Measurements from ENCODE around the gene NUDC. TPM values are rescaled to one million over a fixed set of nuclear protein-coding genes. Genes with fewer than 3 reads are reported as not detected.

Gene NUDC
- total and polyA plus RNA-seq, 10 donors, result 35.7 to 62.2 (median 49.1) TPM

DNA sequence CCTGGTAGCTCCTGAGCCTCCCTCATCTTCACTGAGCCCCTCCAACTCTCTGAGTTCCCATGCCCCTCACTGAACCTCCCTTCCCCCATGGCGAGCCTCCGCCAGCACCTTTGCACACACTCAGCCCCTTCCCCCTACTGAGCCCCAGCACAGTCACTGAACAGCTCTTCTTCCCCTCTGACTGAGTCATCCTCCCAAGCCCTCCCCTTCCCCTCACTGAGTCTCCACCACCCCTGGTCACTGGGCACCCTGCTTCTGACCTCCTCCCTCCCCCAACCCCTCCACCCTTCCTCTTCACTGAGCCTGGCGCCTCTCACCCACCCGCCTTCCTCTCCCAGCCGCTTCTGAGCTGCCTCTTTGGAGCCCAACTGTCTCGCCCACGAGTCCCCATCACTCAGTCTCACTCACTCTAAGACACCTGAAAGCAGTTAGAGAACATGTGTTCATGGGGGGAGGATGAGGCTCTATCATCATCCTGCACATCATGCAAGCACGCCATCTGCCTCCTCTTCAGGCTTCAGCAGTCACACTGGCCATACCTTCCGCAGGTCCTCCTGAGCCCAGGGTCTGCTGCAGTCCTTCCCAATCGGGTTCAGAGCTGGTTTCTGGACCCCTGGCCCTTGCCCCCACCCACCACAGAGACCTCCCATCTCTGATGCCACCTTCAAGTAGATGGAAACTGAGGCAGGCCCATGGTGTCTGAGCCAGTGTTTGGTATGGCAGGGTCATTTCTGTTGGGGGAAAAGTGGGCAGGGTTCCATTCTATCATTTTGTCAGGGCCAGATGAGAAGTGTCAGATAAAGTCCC lies 70.0 kb downstream of the NUDC start:
- intact Hi-C loops (cut with DNase I; ENCODE audit: low total_unique reads), result no loop called here
- TF ChIP-seq POLR2A (IDR thresholded peaks at IDR 0.05) (no peak), POLR2AphosphoS5 (IDR thresholded peaks at IDR 0.05) (no peak)
- TF ChIP-seq, protein P1, sequence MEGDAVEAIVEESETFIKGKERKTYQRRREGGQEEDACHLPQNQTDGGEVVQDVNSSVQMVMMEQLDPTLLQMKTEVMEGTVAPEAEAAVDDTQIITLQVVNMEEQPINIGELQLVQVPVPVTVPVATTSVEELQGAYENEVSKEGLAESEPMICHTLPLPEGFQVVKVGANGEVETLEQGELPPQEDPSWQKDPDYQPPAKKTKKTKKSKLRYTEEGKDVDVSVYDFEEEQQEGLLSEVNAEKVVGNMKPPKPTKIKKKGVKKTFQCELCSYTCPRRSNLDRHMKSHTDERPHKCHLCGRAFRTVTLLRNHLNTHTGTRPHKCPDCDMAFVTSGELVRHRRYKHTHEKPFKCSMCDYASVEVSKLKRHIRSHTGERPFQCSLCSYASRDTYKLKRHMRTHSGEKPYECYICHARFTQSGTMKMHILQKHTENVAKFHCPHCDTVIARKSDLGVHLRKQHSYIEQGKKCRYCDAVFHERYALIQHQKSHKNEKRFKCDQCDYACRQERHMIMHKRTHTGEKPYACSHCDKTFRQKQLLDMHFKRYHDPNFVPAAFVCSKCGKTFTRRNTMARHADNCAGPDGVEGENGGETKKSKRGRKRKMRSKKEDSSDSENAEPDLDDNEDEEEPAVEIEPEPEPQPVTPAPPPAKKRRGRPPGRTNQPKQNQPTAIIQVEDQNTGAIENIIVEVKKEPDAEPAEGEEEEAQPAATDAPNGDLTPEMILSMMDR (IDR thresholded peaks at IDR 0.05 in 8 of 11, conservative IDR thresholded peaks at IDR 0.05 in 3 of 11), result no peak
- no peak for DNase-seq
- no peaks in the 10 kb centered on the region for H3K9me3 ChIP-seq
- WGBS, 5 donors, result 32 to 42% (median 36%) methylated on average over 10 of the region's 10 CpGs
- H3K36me3 ChIP-seq, result no peaks in the 10 kb centered on the region
- peaks cover 0 to 79% (median 23%) of the 10 kb centered on the region in 7 donors for H3K27me3 ChIP-seq (replicated peaks in 1 of 7)
- no peak overlapping the region for H3K27ac ChIP-seq
- peaks cover 10 to 46% (median 28%) of the 10 kb centered on the region in 6 donors for H3K4me1 ChIP-seq
- no peak overlapping the region for H3K4me3 ChIP-seq

DNA sequence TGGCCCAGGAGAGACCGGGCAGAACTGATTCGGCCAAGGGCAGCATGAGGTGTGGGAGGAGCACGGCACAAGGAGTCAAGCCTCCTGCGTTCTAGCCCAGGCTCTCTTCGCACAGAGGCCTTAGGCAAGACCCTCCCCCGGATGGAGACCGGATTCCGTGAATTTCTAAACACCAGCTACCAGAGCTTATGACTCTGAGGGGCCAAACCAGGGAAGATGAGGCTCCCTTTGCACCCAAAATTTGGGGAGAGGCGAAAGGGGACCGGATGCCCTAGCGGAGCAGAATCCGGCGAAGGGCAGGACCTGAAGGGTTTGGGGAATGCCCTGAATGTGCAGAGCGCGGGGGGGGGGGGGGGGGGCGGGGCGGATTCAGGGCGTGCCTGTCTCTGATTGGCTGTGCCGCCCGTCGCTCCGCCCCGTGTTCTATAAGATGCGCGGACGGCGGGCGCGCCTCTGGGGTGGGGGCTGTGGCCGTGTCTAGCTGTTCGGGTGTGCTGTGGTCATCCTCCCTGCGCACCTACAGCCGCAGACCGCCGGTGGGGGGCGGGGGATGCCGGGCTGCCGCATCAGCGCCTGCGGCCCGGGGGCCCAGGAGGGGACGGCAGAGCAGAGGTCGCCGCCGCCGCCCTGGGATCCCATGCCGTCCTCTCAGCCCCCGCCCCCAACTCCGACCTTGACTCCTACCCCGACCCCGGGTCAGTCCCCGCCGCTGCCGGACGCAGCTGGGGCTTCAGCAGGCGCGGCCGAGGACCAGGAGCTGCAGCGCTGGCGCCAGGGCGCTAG lies 71.9 kb downstream of the NUDC start, which contains the start of gene TRNP1:
Gene TRNP1 (plus strand): TSS at position 456 of the 783 bp plus-strand sequence. CDS start 95 bp downstream, at position 551.
- WGBS, 5 donors, result 0 to 2% (median 1%) methylated on average over 13 to 60 of the region's 61 CpGs
- peak; percentile 87 for DNase-seq
- no peak for TF ChIP-seq POLR2A (IDR thresholded peaks at IDR 0.05)
- TF ChIP-seq, protein P1 (IDR thresholded peaks at IDR 0.05 in 8 of 11, conservative IDR thresholded peaks at IDR 0.05 in 3 of 11), result no peak
- peak; percentile 69 to 80 (median 71) for TF ChIP-seq POLR2AphosphoS5 (IDR thresholded peaks at IDR 0.05)
- H3K9me3 ChIP-seq, result no peaks in the 10 kb centered on the region
- H3K27ac ChIP-seq, result peak within 1 kb of the TSS in 5 of 8 donors; percentile 27 to 72 (median 64)
- peaks cover 15 to 64% (median 42%) of the 10 kb centered on the region in 6 donors for H3K4me1 ChIP-seq
- intact Hi-C loops (cut with DNase I; ENCODE audit: low total_unique reads), result no loop called here
- H3K4me3 ChIP-seq, result peak within 1 kb of the TSS; percentile 72 to 92 (median 78)
- no peaks in the 10 kb centered on the region for H3K36me3 ChIP-seq
- peaks cover 0 to 79% (median 23%) of the 10 kb centered on the region in 7 donors for H3K27me3 ChIP-seq (replicated peaks in 1 of 7)

DNA sequence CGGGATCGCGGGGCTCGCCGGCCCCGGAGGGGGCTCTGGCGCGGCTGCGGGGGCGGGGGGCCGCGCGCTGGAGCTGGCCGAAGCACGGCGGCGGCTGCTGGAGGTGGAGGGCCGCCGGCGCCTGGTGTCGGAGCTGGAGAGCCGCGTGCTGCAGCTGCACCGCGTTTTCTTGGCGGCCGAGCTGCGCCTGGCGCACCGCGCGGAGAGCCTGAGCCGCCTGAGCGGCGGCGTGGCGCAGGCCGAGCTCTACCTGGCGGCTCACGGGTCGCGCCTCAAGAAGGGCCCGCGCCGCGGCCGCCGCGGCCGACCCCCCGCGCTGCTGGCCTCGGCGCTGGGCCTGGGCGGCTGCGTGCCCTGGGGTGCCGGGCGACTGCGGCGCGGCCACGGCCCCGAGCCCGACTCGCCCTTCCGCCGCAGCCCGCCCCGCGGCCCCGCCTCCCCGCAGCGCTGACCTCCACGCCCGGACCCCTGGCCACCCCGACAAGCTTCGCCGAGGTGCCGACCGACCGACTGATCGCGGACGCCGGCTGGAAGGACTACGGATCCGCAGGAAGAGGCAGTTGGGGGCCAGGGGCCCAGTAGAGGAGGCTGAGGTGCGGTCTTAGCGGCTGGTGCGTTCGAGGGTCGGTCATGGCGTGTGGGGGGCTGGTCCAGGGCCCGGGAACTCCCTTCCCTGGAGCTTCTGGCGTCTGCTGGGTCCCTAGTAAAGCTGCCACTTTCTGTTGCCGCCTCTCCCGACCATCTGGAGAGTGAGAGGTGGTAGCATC lies 72.7 kb downstream of the NUDC start:
- DNase-seq, result no peak
- intact Hi-C loops (cut with DNase I; ENCODE audit: low total_unique reads), result no loop called here
- H3K4me1 ChIP-seq, result peaks cover 15 to 70% (median 43%) of the 10 kb centered on the region in 6 donors
- peak in 1 of 3 donors; percentile 25 for TF ChIP-seq POLR2AphosphoS5 (IDR thresholded peaks at IDR 0.05)
- no peak for TF ChIP-seq POLR2A (IDR thresholded peaks at IDR 0.05)
- H3K4me3 ChIP-seq, result peak overlapping the region; percentile 72 to 92 (median 78)
- H3K27me3 ChIP-seq (replicated peaks in 1 of 7), result peaks cover 0 to 73% (median 23%) of the 10 kb centered on the region in 7 donors
- H3K9me3 ChIP-seq, result no peaks in the 10 kb centered on the region
- 1 to 13% (median 2%) methylated on average over 30 to 97 of the region's 97 CpGs for WGBS, 5 donors
- no peaks in the 10 kb centered on the region for H3K36me3 ChIP-seq
- peak overlapping the region in 5 of 8 donors; percentile 27 to 72 (median 64) for H3K27ac ChIP-seq
